Activated naive CD4-positive, alpha-beta T cell treated with anti-CD3 and anti-CD28 coated beads, Interleukin-2, amount 50 U/mL, for 24 hours (primary cell): ENCODE results near the gene ZNF69.
"Not testable (repeated sequence)": the region's sequence is repeated elsewhere in the genome, so short reads cannot be mapped to it uniquely, and the experiment has no call there.

Experiments
- H3K27ac Mint-ChIP-seq: one replicate; pipeline ENCODE4 v1.8.0; 2021; ENCODE audit warnings: mild to moderate bottlenecking, mixed read lengths
- H3K27me3 Mint-ChIP-seq: one replicate; pipeline ENCODE4 v1.8.0; 2021; ENCODE audit warnings: mixed read lengths
- H3K36me3 Mint-ChIP-seq: one replicate; pipeline ENCODE4 v1.8.0; 2021; ENCODE audit warnings: mixed read lengths
- H3K4me1 Mint-ChIP-seq: one replicate; pipeline ENCODE4 v1.8.0; 2021; ENCODE audit warnings: mixed read lengths
- H3K4me3 Mint-ChIP-seq: one replicate; pipeline ENCODE4 v1.8.0; 2021; ENCODE audit warnings: mild to moderate bottlenecking, mixed read lengths
- H3K9me3 Mint-ChIP-seq: one replicate; pipeline ENCODE4 v1.8.0; 2021; ENCODE audit warnings: mixed read lengths

ZNF69 gene

GRCh38 chr19:11887611-11888531, at the start of gene ZNF69:
Gene ZNF69, plus strand, starts transcription at chr19:11887782. Its CDS starts 142 bp downstream, at chr19:11887924.
- peaks cover 20% of the 10 kb centered on the region for H3K4me1 Mint-ChIP-seq
- no peaks in the 10 kb centered on the region for H3K9me3 Mint-ChIP-seq
- no peaks in the 10 kb centered on the region for H3K27me3 Mint-ChIP-seq
- H3K27ac Mint-ChIP-seq: peak within 1 kb of the TSS; percentile 79
- no peaks in the 10 kb centered on the region for H3K36me3 Mint-ChIP-seq
- peak within 1 kb of the TSS; percentile 92 for H3K4me3 Mint-ChIP-seq

- Mint-ChIP-seq H3K27me3 (no peaks in the 10 kb centered on the region), H3K9me3 (peaks cover 5% of the 10 kb centered on the region), H3K4me3 (no peak overlapping the region), H3K36me3 (peaks cover 1% of the 10 kb centered on the region), H3K4me1 (peaks cover 10% of the 10 kb centered on the region), H3K27ac (no peak overlapping the region)
Observed at GRCh38 chr19:11843722-11844121, 43.9 kb upstream of the ZNF69 start.

GRCh38 chr19:11847615-11848014, 40.0 kb upstream of the ZNF69 start:
- not testable (repeated sequence) for H3K27ac Mint-ChIP-seq, H3K9me3 Mint-ChIP-seq, H3K36me3 Mint-ChIP-seq, H3K27me3 Mint-ChIP-seq, H3K4me3 Mint-ChIP-seq
- peaks cover 33% of the 10 kb centered on the region for H3K4me1 Mint-ChIP-seq

GRCh38 chr19:11848200-11848593, 39.4 kb upstream of the ZNF69 start:
- Mint-ChIP-seq H3K9me3 (no peaks in the 10 kb centered on the region), H3K27ac (peak overlapping the region; percentile 71), H3K27me3 (no peaks in the 10 kb centered on the region), H3K36me3 (peaks cover 10% of the 10 kb centered on the region), H3K4me3 (peak overlapping the region; percentile 87), H3K4me1 (peaks cover 33% of the 10 kb centered on the region)

GRCh38 chr19:11848594-11849469, 38.8 kb upstream of the ZNF69 start, which contains the start of gene ZNF439:
Gene ZNF439, plus strand, starts transcription at chr19:11848726. Its CDS starts 142 bp downstream, at chr19:11848868.
- Mint-ChIP-seq H3K27ac (peak within 1 kb of the TSS; percentile 83), H3K36me3 (peaks cover 10% of the 10 kb centered on the region), H3K27me3 (no peaks in the 10 kb centered on the region), H3K4me3 (peak within 1 kb of the TSS; percentile 87), H3K4me1 (peaks cover 33% of the 10 kb centered on the region), H3K9me3 (no peaks in the 10 kb centered on the region)

GRCh38 chr19:11850289-11850688, 37.3 kb upstream of the ZNF69 start:
- Mint-ChIP-seq H3K4me1 (peaks cover 33% of the 10 kb centered on the region), H3K36me3 (peaks cover 14% of the 10 kb centered on the region)
- not testable (repeated sequence) for H3K4me3 Mint-ChIP-seq, H3K9me3 Mint-ChIP-seq, H3K27ac Mint-ChIP-seq, H3K27me3 Mint-ChIP-seq

- H3K4me3 Mint-ChIP-seq: no peak overlapping the region
- H3K9me3 Mint-ChIP-seq: peaks cover 18% of the 10 kb centered on the region
- no peak overlapping the region for H3K27ac Mint-ChIP-seq
- H3K36me3 Mint-ChIP-seq: peaks cover 34% of the 10 kb centered on the region
- H3K27me3 Mint-ChIP-seq: no peaks in the 10 kb centered on the region
- peaks cover 29% of the 10 kb centered on the region for H3K4me1 Mint-ChIP-seq
Observed at GRCh38 chr19:11853358-11853757, 34.2 kb upstream of the ZNF69 start.

- Mint-ChIP-seq H3K4me1 (peaks cover 3% of the 10 kb centered on the region), H3K9me3 (peaks cover 27% of the 10 kb centered on the region), H3K27me3 (no peaks in the 10 kb centered on the region), H3K36me3 (peaks cover 41% of the 10 kb centered on the region), H3K27ac (no peak overlapping the region), H3K4me3 (no peak overlapping the region)
Observed at GRCh38 chr19:11856596-11857250, 30.9 kb upstream of the ZNF69 start.

- H3K27me3 Mint-ChIP-seq: no peaks in the 10 kb centered on the region
- peaks cover 3% of the 10 kb centered on the region for H3K4me1 Mint-ChIP-seq
- peaks cover 55% of the 10 kb centered on the region for H3K36me3 Mint-ChIP-seq
- H3K9me3 Mint-ChIP-seq: peaks cover 25% of the 10 kb centered on the region
- H3K4me3 Mint-ChIP-seq: no peak overlapping the region
- no peak overlapping the region for H3K27ac Mint-ChIP-seq
Observed at GRCh38 chr19:11860721-11861120, 26.9 kb upstream of the ZNF69 start.

GRCh38 chr19:11861301-11861700, 26.3 kb upstream of the ZNF69 start:
- peaks cover 57% of the 10 kb centered on the region for H3K36me3 Mint-ChIP-seq
- H3K27me3 Mint-ChIP-seq: no peaks in the 10 kb centered on the region
- H3K27ac Mint-ChIP-seq: no peak overlapping the region
- no peak overlapping the region for H3K4me3 Mint-ChIP-seq
- peaks cover 19% of the 10 kb centered on the region for H3K9me3 Mint-ChIP-seq
- H3K4me1 Mint-ChIP-seq: no peaks in the 10 kb centered on the region

- H3K36me3 Mint-ChIP-seq: peaks cover 62% of the 10 kb centered on the region
- not testable (repeated sequence) for H3K4me3 Mint-ChIP-seq, H3K27ac Mint-ChIP-seq, H3K4me1 Mint-ChIP-seq, H3K27me3 Mint-ChIP-seq
- H3K9me3 Mint-ChIP-seq: peaks cover 15% of the 10 kb centered on the region
Observed at GRCh38 chr19:11867766-11868165, 19.8 kb upstream of the ZNF69 start.

- Mint-ChIP-seq H3K27me3 (no peaks in the 10 kb centered on the region), H3K4me3 (no peak overlapping the region), H3K9me3 (peaks cover 15% of the 10 kb centered on the region), H3K27ac (no peak overlapping the region), H3K36me3 (peaks cover 60% of the 10 kb centered on the region), H3K4me1 (no peaks in the 10 kb centered on the region)
Observed at GRCh38 chr19:11868188-11868587, 19.4 kb upstream of the ZNF69 start.

- H3K27me3 Mint-ChIP-seq: no peaks in the 10 kb centered on the region
- no peak overlapping the region for H3K4me3 Mint-ChIP-seq
Observed at GRCh38 chr19:11872624-11873023, 15.0 kb upstream of the ZNF69 start.

GRCh38 chr19:11873762-11874161, 13.8 kb upstream of the ZNF69 start:
- Mint-ChIP-seq H3K27me3 (no peaks in the 10 kb centered on the region), H3K9me3 (peaks cover 8% of the 10 kb centered on the region), H3K4me1 (no peaks in the 10 kb centered on the region), H3K4me3 (no peak overlapping the region), H3K27ac (no peak overlapping the region), H3K36me3 (peaks cover 14% of the 10 kb centered on the region)

More at GRCh38 chr19:11872624-11873023, 15.0 kb upstream of the ZNF69 start:
- Mint-ChIP-seq H3K9me3 (peaks cover 15% of the 10 kb centered on the region), H3K36me3 (peaks cover 25% of the 10 kb centered on the region), H3K4me1 (no peaks in the 10 kb centered on the region), H3K27ac (no peak overlapping the region)

GRCh38 chr19:11879687-11880266, 7.8 kb upstream of the ZNF69 start:
- H3K27me3 Mint-ChIP-seq, H3K9me3 Mint-ChIP-seq: not testable (repeated sequence)

More at GRCh38 chr19:11879687-11880266, 7.8 kb upstream of the ZNF69 start:
- not testable (repeated sequence) for H3K4me3 Mint-ChIP-seq, H3K27ac Mint-ChIP-seq, H3K4me1 Mint-ChIP-seq, H3K36me3 Mint-ChIP-seq
